Measurements from ENCODE around the gene ZNF211. TPM values are rescaled to one million over a fixed set of nuclear protein-coding genes. Genes with fewer than 3 reads are reported as not detected.

Gene ZNF211
- total RNA-seq, 3 donors from 2014 or later = 7.9 to 16.3 (median 9.4) TPM

DNA sequence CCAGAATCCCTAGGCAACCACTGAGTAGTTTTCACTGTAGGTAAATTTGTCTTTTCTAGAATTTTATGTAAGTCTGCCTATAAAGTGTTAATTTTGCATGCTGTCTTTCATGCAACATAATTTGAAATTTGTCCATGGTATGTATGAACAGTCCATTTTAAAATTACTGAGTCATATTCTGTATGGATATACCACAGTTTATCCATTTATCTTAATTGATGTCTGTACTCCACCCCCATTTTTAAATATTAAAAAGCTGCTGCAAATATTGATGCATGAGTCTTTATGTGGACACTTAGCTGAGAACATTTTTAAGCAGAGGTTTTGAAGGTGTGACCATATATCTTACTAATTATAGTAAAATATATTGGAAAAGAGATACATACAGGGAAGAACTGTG, 9.9 kb upstream of the ZNF211 start:
- peaks cover 24% of the 10 kb centered on the region for H3K36me3 ChIP-seq (ENCODE audit: low read depth)

DNA sequence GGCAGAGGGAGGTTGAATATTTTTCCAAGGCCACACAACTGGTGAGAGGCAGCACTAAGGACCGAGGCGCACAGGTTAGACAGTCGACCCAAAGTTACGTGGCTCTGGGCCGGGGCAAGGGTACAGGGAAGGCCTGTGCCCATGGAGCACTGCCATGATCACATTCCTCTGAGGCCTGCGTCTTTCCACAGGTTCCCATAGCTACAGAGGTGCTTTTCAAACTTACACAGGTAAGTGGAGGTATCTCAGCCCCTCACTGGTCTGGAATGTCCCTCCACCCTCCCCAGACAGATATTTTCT, 814 bp downstream of the ZNF211 start:
- no peak for DNase-seq
- no peak for ATAC-seq
- H3K36me3 ChIP-seq (ENCODE audit: low read depth) = no peaks in the 10 kb centered on the region
- H3K9me3 ChIP-seq = peaks cover 39% of the 10 kb centered on the region
- no peaks in the 10 kb centered on the region for H3K4me1 ChIP-seq (ENCODE audit: low read depth)
- intact Hi-C loops (cut with DNase I, micrococcal nuclease) = no loop called here
- H3K4me3 ChIP-seq = no peak overlapping the region
- TF ChIP-seq CTCF (IDR thresholded peaks at IDR 0.05) = no peak

More for the DNA sequence above, 9.9 kb upstream of the ZNF211 start:
- TF ChIP-seq CTCF (IDR thresholded peaks at IDR 0.05) = no peak
- Histone ChIP-seq H3K9me3 (peaks cover 99% of the 10 kb centered on the region), H3K4me1 (ENCODE audit: low read depth) (no peaks in the 10 kb centered on the region), H3K4me3 (no peak overlapping the region)
- no peak for ATAC-seq
- intact Hi-C loops (cut with DNase I, micrococcal nuclease) = no loop called here
- DNase-seq = no peak

GRCh38 chr19:57637379-57637778, 4.4 kb downstream of the ZNF211 start:
- DNase-seq = no peak
- H3K4me1 ChIP-seq (ENCODE audit: low read depth) = no peaks in the 10 kb centered on the region
- peaks cover 72% of the 10 kb centered on the region for H3K9me3 ChIP-seq
- peaks cover 19% of the 10 kb centered on the region for H3K36me3 ChIP-seq (ENCODE audit: low read depth)
- intact Hi-C loops (cut with DNase I, micrococcal nuclease) = no loop called here
- H3K4me3 ChIP-seq = no peak overlapping the region
- no peak for TF ChIP-seq CTCF (IDR thresholded peaks at IDR 0.05)
- ATAC-seq = no peak

DNA sequence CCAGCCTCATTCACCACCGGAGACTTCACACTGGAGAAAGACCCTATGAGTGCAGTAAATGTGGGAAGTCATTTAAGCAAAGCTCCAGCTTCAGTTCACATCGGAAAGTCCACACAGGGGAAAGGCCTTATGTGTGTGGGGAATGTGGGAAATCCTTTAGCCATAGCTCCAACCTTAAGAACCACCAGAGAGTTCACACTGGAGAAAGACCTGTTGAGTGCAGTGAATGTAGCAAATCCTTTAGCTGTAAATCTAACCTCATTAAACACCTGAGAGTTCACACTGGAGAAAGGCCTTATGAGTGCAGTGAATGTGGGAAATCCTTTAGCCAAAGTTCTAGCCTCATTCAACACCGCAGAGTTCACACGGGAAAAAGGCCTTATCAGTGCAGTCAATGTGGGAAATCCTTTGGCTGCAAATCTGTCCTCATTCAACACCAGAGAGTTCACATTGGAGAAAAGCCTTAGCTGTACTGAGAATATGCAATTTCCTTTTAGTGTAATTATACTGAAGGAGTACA, 8.8 kb downstream of the ZNF211 start:
- intact Hi-C loops (cut with DNase I, micrococcal nuclease) = no loop called here
- no peak for ATAC-seq
- no peak for DNase-seq
- Histone ChIP-seq H3K36me3 (ENCODE audit: low read depth) (peaks cover 19% of the 10 kb centered on the region), H3K4me3 (no peak overlapping the region), H3K4me1 (ENCODE audit: low read depth) (no peaks in the 10 kb centered on the region), H3K9me3 (peaks cover 84% of the 10 kb centered on the region)
- TF ChIP-seq CTCF (IDR thresholded peaks at IDR 0.05) = no peak

GRCh38 chr19:57642396-57643046, 9.6 kb downstream of the ZNF211 start:
- intact Hi-C loops (cut with DNase I, micrococcal nuclease) = no loop called here
- ATAC-seq = no peak

More at GRCh38 chr19:57642396-57643046, 9.6 kb downstream of the ZNF211 start:
- TF ChIP-seq CTCF (IDR thresholded peaks at IDR 0.05) = no peak
- H3K9me3 ChIP-seq = peaks cover 76% of the 10 kb centered on the region
- peaks cover 19% of the 10 kb centered on the region for H3K36me3 ChIP-seq (ENCODE audit: low read depth)
- no peaks in the 10 kb centered on the region for H3K4me1 ChIP-seq (ENCODE audit: low read depth)
- DNase-seq = no peak
- H3K4me3 ChIP-seq = no peak overlapping the region
